Measurements from ENCODE around the gene BCL2.

The BCL2 gene

DNA sequence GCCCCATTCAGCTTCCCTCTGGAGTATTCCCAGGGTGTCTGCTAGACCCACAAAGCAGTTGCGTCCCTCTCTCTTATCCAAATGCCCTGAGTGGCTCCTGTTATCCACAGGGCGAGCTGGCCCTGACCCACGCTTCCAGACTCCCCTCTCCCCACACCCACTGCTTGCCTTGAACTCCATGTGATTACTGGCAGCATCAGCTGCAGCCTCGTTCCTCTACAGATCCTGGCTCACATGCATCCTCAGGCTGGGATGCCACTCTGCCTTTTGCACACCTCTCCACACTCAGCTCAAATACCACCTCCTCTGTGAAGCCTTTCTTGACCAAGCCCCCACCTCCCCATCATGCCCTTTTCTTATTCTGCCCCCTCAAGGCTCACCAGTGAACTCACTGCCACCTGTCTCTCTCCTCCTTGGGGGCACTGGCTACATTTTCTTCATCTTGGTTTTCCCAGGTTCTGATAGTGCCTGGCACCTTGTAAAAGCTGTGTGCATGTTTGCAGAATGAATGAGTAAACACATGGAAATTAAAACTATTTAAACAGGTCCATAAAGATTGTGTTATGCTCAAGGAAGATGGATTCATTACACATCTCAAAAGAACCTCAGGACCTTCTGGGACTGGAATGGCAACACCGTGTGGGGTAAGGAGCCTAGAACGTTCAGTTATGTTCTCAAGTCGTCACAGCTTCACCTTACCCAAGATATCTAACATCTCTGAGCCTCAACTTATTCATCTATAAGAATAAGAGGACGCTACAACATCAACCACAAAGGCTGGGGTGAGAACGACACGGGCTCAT is 165.0 kb downstream of the BCL2 start:
- no peak for DNase-seq

- no peak for DNase-seq
Observed at GRCh38 chr18:63152791-63153190, 166.8 kb downstream of the BCL2 start.

GRCh38 chr18:63152096-63152495 is 167.5 kb downstream of the BCL2 start:
- DNase-seq: no peak

GRCh38 chr18:63151539-63151938 is 168.0 kb downstream of the BCL2 start:
- DNase-seq: no peak

DNA sequence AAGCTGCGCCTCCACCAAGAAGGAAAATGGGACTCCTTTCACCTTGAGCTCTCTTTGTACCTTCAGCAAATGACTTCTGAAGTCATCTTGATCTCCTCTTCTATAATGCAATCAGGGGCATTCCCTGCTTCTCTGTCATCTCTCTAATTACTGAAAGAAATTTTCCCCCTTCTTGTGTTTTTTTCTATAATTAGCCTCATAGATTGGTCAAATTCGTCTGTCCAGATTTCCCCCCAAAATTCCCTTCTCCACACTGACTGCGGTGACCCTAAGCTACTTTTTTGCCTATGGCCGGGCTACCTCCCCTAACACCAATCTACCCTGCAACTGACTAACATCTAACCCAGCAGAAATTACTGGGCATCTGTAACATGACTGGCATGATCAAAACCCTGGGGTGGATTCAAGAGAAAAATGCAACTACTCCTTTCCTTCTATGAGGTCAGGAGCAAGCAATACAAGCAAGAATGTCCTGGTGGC is 168.6 kb downstream of the BCL2 start:
- no peak for DNase-seq

- no peak for DNase-seq
Observed at GRCh38 chr18:63150326-63150725, 169.2 kb downstream of the BCL2 start.

GRCh38 chr18:63149302-63149587 is 170.3 kb downstream of the BCL2 start:
- DNase-seq: no peak

DNA sequence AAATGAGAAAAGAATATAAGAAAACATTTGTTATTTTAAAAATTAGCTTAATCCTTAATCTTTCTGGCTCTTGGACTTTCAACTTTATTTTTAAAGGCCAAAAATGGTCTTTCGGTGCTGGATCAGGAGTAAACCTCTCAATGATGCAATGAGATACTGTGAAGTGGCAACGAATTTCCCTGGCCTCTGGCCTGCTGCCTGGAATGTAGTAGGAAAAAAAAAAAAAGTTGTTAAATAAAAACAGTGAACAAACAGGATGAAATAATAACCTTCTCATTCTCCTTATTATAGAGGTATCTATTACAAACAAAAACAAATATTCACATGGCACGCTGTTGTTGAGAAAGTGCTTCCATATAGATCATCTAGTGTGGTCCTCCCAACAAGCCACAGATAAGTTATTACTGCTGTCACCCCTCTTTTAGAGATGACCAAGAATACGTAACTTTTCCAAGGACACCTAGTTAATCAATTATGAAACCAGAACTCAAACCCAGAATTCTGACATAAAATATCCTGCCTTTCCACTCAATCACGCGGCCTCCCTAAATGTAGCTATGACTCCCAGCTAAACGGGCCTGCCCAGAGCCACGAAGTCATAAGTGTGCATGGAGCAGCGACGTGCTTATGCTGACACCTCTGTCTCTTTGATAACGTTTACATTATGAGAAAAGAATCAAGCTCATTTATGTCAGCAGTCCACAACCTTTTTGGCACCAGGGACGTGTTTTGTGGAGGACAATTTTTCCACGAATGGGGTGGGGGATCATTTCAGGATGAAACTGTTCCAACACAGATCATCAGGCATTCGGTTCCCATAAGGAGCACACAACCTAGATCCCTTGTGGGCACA is 170.9 kb downstream of the BCL2 start:
- no peak for DNase-seq

- no peak for DNase-seq
Observed at GRCh38 chr18:63147973-63148372, 171.6 kb downstream of the BCL2 start.

DNA sequence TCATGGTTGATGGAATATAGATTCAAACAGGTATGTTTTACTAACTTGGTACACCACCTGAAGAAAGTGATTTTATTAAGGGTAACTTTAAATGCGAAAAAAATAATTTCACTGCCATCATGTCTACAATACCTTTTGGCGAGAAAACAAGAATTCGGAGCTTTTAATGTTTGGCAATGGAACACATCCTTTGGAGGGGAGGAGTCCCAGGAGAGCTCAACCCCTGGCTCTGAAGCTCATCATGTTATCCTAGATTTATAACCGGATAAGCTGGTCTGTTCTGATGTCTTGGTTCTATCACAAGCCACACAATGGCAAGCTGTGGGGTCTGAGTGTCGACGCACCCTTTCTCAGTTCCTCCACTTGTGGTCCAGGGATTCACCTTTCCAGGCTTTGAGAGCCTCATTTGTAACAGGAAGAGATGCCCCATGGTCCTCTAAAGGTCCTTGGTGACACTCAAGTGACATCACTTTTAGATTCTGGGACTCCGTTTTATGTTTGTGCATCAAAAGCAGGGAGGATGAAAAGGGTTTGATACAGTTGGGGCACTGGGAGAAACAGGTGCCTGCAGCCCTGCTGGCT is 172.7 kb downstream of the BCL2 start:
- no peak for DNase-seq

DNA sequence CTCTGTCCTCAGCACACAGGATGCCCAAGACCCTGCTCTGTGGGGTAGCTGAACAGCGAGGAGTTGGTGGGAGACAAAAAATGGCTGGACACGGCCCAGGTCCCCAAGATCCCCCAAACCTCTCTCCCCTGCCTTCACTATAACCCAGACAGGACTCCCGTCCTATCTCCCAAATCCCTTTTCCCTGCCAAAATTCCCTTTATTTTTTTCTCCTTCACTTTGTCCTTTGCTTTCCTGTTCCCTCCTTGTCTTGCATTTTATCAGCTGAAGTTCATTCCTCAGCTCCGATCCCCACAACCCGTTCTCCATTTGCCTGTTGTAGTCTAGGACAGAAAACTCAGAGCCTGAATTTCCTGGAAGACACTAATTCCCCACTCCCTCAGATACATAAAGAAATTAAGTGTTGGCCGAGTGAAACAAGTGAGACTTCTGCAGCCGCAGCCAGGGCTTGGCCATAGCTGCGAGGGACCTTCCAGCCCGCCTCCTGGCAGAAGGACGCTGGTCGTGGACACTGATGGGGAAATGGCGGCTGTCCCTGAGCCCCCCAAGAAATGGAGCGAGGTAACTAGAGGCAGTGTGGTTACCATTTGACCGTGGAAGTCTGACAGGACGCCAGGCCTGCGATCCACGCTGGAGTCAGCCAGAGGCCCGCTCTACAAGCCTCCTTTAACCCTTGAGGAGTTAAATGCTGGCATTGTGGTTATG is 173.6 kb downstream of the BCL2 start:
- no peak for DNase-seq

DNA sequence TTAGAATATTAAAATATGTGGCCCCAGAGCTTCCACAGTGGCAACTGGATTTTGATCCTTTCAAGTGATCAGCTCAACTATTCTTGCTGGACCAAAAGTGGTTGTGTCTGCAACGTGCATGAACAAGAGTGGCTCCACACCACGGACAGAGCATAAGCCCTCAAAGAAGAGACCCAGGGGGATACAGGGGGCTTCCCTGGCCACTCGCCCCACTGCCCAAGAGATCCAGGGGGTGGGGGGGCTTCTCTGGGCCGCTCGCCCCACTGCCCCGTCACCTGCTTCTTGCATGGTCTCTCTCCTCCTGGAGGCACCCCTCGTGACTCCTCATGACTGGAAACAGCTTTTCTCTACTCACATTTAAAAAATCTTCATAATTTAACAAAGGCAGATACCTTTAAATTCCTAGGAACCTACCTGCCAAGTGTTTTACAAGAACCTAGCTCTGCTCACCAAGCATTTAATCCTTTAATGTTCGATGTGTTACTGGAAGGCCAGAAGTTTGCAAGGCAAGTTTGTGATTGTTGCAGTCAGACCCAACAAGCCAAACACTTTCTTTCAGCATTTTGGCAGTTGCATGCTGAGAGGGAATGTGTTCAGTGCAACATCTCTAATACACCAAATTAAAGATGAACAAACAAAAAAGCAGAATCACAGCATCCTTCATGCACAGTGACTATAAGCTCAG is 174.3 kb downstream of the BCL2 start:
- DNase-seq: no peak

- no peak for DNase-seq
Observed at GRCh38 chr18:63144748-63145147, 174.8 kb downstream of the BCL2 start.

DNA sequence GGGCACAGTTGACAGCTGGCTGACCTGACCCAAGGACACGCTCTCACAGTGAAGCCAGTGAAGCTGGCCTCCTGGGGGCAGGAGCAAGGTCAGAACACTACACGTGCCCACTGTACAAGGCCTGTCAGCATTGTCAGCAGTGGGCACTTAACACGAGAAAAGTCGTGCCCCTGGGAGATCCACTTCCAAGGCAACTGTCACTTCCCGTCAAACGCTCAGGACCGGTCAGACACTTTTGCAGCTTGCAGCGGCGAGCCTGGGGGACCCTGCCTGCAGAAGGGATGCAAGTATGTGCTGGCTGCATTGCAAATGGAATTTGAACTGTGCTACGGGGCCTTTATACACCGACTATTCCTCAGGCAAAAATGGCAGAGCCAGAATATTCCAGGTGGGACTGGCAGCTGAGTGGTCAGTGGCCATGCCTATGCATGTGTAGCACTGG is 176.2 kb downstream of the BCL2 start:
- no peak for DNase-seq

- DNase-seq: no peak
Observed at GRCh38 chr18:63142594-63143225, 176.9 kb downstream of the BCL2 start.

DNA sequence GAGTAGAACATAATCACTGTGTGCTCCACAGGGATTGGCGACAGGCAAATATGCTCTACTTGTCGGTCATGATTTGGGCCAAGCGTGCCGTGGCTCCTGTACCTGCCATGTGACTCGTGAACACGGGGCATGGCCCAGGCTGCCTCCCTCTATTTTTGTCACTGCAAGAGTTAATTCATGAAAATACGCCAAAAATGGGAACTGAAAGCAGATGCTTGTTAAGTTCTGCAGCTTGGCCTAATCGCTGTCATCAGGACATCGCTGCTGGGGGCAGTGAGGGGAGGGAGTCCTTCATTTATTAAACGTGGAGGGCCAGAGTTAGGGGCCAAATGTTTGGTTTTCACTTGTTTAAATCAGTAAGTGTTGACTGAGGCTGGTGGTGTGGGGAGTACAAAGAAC is 177.8 kb downstream of the BCL2 start:
- no peak for DNase-seq

DNA sequence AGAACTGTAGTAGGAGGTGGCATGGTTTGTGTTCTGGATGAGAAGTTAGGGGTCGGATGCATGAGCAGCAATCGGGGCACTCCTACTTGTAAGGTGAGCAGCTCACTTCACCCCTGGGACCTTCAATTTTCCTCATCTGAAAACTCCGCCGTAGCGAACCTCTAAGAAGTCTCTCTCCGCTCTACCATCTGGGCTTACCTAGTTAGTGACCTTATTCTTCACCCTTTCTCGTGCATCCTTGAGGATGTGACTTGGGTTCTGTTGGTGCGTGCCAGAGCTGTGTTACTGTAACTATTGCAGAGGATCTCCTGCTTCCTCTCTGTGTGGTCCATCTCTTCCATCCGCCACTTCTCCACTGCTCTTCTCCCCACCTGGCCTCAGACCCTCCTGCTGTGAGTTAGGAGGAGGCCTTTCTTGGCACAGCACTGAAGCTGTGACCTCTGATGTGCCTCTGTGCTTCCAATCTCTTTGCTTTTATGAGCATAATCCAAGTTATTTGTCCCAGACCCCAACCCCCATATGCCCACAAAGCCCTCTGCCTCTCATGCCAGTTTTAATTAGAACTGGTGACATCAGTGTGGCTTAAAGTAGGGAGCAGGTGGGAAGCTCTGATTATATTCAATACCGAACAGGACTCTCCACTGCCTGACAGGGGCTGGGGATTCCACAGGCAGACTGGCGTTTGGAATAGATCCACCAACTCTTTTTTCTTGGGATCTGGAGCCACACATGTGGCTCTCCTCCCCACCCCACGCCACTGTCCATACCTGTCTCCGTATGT is 178.4 kb downstream of the BCL2 start:
- no peak for DNase-seq

- no peak for DNase-seq
Observed at GRCh38 chr18:63140038-63140450, 179.5 kb downstream of the BCL2 start.

GRCh38 chr18:63138436-63139340 is 180.9 kb downstream of the BCL2 start:
- DNase-seq: no peak

- no peak for DNase-seq
Observed at GRCh38 chr18:63137999-63138435, 181.6 kb downstream of the BCL2 start.
